ENCODE results near the gene SEPHS2.

The SEPHS2 gene

GRCh38 chr16:30429678-30430427 lies 15.8 kb downstream of the SEPHS2 start, which contains the start of gene DCTPP1:
Gene DCTPP1 (minus strand): TSS chr16:30430030. CDS start chr16:30429980, 50 bp downstream.
- DNase-seq (ENCODE audit: low read depth), result peak; percentile 97
- TF ChIP-seq, protein P1, sequence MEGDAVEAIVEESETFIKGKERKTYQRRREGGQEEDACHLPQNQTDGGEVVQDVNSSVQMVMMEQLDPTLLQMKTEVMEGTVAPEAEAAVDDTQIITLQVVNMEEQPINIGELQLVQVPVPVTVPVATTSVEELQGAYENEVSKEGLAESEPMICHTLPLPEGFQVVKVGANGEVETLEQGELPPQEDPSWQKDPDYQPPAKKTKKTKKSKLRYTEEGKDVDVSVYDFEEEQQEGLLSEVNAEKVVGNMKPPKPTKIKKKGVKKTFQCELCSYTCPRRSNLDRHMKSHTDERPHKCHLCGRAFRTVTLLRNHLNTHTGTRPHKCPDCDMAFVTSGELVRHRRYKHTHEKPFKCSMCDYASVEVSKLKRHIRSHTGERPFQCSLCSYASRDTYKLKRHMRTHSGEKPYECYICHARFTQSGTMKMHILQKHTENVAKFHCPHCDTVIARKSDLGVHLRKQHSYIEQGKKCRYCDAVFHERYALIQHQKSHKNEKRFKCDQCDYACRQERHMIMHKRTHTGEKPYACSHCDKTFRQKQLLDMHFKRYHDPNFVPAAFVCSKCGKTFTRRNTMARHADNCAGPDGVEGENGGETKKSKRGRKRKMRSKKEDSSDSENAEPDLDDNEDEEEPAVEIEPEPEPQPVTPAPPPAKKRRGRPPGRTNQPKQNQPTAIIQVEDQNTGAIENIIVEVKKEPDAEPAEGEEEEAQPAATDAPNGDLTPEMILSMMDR (conservative IDR thresholded peaks at IDR 0.05; ENCODE audit: control insufficient read depth, insufficient read depth, low read depth, low read length), result peak; percentile 63
- H3K4me3 ChIP-seq (ENCODE audit: control insufficient read depth, low read depth, low read length), result peak within 1 kb of the TSS; percentile 86

- DNase-seq (ENCODE audit: low read depth), result no peak
- H3K4me3 ChIP-seq (ENCODE audit: control insufficient read depth, low read depth, low read length), result peak overlapping the region; percentile 86
- TF ChIP-seq, protein P1 (conservative IDR thresholded peaks at IDR 0.05; ENCODE audit: control insufficient read depth, insufficient read depth, low read depth, low read length), result no peak
These were observed 16.3 kb downstream of the SEPHS2 start for GRCh38 chr16:30429418-30429677.

GRCh38 chr16:30428055-30428454 lies 17.6 kb downstream of the SEPHS2 start:
- no peak overlapping the region for H3K4me3 ChIP-seq (ENCODE audit: control insufficient read depth, low read depth, low read length)
- no peak for DNase-seq (ENCODE audit: low read depth)
- TF ChIP-seq, protein P1 (conservative IDR thresholded peaks at IDR 0.05; ENCODE audit: control insufficient read depth, insufficient read depth, low read depth, low read length), result no peak

GRCh38 chr16:30421010-30421409 lies 24.7 kb downstream of the SEPHS2 start:
- H3K4me3 ChIP-seq (ENCODE audit: control insufficient read depth, low read depth, low read length), result no peak overlapping the region
- TF ChIP-seq, protein P1 (conservative IDR thresholded peaks at IDR 0.05; ENCODE audit: control insufficient read depth, insufficient read depth, low read depth, low read length), result no peak
- DNase-seq (ENCODE audit: low read depth), result no peak

DNA sequence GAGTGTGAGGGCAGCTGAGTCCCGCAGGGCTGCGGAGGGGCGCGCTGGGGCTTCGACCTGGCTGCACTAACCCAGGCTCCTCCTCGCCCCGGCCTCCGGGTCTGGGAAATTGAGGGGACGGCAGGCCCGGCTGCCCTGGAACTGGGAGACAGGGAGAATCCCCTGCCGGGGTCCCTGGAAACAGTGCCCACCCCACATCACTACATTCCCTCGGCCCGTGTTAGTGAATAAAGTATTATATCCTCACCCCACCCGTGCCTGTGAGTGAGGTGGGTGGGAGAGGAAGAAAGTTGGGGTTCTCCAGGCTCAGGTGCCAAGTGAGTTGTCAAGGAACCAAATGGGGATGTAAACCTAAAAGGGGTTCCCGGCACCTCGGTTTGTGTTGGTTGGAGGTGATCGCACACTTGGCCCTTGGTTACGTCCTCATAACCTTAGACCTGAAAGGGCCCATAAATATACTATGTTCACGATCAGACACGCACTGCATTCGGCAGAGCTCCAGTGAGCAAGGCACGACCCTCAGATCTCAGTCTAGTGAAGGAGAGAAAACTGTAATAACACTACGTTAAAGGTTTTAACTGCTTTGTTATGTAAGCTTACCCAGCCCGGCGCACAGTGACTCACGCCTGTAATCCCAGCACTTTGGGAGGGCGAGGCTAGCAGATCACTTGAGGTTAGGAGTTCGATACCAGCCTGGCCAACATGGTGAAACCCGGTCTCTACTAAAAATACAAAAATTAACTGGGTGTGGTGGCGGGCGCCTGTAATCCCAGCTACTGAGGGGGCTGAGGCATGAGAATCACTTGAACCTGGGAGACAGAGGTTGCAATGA lies 27.1 kb downstream of the SEPHS2 start:
- TF ChIP-seq, protein P1 (conservative IDR thresholded peaks at IDR 0.05; ENCODE audit: control insufficient read depth, insufficient read depth, low read depth, low read length), result no peak
- peak overlapping the region; percentile 31 for H3K4me3 ChIP-seq (ENCODE audit: control insufficient read depth, low read depth, low read length)
- no peak for DNase-seq (ENCODE audit: low read depth)

DNA sequence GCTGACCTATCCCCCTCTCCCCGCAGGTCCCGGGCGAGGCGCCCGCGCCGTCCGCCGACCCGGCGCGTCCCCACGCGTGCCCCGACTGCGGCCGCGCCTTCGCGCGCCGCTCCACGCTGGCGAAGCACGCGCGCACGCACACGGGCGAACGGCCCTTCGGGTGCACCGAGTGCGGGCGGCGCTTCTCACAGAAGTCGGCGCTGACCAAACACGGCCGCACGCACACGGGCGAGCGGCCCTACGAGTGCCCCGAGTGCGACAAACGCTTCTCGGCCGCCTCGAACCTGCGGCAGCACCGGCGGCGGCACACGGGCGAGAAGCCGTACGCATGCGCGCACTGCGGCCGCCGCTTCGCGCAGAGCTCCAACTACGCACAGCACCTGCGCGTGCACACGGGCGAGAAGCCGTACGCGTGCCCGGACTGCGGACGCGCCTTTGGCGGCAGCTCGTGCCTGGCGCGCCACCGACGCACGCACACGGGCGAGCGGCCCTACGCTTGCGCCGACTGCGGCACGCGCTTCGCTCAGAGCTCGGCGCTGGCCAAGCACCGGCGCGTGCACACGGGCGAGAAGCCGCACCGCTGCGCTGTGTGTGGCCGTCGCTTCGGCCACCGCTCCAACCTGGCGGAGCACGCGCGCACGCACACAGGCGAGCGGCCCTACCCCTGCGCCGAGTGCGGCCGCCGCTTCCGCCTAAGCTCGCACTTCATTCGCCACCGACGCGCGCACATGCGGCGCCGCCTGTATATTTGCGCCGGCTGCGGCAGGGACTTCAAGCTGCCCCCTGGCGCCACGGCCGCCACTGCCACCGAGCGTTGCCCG lies 27.9 kb downstream of the SEPHS2 start:
- peak overlapping the region; percentile 31 for H3K4me3 ChIP-seq (ENCODE audit: control insufficient read depth, low read depth, low read length)
- DNase-seq (ENCODE audit: low read depth), result peak; percentile 86
- TF ChIP-seq, protein P1 (conservative IDR thresholded peaks at IDR 0.05; ENCODE audit: control insufficient read depth, insufficient read depth, low read depth, low read length), result no peak
